NCI-H345 (cell line): Measurements from ENCODE around the gene HOXC12.

Experiments used
- DNase-seq: peaks from one replicate; lab custom pipeline; 2025; lab: John Stamatoyannopoulos, UW

Gene HOXC12

GRCh38 chr12:53956251-53956887 is 1.7 kb downstream of the HOXC12 start:
- DNase-seq: no peak

GRCh38 chr12:53956914-53957536 is 2.3 kb downstream of the HOXC12 start:
- no peak for DNase-seq

- no peak for DNase-seq
These were observed 3.4 kb downstream of the HOXC12 start for GRCh38 chr12:53958128-53958527.

DNA sequence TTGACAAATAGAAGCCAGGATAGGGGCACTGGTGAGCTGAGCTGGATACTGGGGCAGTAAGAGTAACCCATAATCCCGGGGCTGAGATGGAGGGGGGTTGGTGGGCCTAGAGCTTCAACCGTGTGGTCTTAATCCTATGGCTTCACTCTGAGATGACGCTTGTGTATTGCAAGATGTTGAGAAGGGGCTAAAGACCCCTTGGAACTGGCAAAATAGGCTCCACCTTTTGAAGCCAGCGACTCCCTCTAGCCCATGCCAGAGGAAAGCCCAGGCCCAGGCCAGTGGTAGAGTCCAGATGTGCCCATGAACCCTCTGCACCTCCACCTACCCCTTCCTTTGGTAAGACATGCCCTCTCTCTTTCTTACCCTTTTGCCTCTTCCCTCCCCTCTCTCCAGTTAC is 4.6 kb downstream of the HOXC12 start:
- no peak for DNase-seq

DNA sequence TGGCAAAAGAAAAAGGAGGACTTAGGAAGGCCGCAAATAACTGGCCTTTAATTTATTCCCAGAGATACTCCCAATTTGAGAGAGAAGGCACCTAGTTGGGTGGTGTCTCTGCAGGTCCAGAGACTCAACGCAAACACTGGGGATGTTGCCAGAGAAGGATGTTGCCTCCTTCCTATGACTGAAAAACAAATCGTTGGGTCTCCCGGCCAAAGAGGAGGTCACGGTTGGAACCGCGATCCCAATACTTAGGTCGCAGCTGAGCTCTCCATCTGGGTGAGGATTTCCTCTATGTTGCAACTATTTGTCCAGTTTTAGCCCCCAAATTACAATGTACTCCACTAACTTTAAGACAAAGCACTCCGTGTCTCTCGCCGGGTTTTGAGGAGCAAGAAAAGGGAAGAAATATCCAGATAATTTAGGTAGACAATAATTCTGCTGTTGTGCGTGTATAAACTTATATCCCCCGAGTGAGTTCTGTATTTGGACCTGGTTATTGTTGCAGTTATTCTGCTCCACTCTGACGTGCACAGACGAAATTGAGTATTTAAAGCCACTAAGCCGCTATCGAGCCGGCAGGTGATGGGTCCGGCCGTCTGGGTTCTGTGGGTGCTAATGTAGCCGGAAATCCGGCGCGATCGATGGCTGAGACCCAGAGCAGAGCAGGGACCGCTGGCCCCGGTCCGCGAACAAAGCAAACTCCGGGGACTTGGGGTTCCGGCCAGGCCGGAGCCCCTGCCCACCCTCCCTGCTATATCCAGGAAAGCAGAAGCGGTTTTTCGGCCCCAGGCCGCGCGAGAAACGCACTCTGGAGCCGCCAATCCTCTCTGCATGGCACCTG is 5.7 kb downstream of the HOXC12 start:
- DNase-seq: no peak

DNA sequence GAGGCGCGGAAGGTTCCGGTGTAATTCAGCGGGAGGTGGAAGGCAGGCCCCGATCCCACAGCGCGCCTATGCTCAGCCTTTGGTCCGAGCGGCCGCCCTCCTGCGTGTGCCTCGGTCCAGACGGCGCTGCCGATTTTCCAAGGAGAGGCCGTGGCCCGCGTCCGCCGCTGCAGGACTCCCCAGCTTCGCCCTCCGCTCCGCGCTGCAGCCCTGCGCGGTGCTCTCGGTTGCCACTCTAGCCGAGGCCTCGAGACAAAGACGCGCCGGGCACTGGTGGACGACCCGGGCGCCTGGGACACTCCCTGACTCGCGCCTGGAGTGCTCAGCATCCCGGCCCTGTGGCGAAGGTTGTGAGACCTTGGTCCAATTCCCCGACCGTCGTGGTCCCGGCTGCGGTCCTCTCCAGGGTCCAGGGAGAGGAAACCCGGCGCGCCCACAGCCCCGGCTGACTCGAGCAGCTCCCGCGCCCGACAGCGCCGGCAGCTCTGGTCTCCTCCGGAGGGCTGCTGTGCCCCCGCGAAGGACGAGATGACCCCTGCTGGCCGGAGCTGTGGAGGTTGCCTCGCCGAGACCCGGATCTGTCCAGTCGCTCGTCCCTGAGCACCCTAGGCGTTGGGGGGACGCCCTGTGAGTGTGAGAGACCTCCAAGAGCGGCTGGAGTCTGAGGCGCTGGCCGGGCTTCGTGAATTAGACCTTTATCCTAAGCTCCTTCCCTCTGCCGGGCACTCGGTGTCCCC is 6.5 kb downstream of the HOXC12 start:
- no peak for DNase-seq

DNA sequence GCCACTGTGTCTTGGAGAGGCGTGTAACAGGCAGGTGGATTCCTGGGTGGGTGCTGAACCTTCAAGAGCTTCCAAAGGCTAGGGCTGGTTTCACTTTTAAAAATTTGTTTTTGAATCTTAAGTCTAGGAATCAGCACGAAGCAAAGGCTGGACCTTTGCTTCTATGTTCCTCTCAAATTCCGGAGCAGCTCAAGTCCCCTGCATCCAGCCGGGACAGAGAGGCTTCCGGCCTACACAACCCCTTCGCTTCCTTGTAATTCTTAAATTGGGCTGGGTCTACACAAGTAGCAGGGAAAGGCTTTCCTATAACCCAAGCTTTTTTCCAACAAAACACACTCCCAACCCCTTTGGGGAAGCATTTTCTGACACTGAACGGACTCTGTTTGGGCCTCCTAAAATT is 8.3 kb downstream of the HOXC12 start:
- no peak for DNase-seq

DNA sequence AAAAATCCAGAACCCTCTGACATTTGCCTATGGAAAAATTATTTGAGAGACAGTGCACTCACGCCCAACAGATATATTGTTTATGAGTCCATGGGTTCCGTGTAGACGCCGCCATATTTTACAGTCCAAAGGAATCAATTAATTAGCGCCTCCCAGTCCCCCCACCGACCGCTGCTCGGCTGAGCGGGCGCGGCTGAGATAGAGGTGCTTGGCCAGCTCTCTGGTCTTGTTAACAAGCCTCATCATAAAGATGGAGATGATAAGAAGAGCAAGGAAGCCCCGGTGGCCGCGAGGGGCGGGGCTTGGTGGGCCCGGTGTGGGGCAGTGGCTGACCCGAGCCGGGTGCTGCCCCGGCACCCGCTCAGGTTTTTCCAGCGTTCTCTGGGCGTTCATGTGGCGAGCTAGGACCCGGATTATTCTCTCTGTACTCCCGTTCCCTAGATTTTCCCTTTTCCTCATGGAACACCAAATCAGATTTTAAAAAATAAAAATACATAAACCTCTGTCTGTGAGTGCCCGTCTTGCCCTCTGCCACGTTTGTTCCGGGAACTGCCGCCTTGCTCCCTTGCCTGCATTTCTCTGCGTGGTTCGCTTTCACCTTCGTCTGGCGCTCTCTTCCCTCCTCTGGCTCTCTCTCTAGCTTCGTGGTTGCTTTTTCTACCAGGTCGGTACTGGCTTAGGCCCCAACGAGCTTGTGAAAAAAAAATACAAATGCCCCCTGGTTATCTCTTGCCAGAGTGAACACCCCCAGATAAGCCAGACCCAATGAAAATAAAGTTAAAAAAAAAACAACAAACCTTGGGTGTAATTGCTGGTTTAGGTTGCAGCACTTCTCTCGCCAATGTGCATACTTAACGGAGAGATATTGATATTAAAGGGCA is 9.0 kb downstream of the HOXC12 start:
- no peak for DNase-seq

DNA sequence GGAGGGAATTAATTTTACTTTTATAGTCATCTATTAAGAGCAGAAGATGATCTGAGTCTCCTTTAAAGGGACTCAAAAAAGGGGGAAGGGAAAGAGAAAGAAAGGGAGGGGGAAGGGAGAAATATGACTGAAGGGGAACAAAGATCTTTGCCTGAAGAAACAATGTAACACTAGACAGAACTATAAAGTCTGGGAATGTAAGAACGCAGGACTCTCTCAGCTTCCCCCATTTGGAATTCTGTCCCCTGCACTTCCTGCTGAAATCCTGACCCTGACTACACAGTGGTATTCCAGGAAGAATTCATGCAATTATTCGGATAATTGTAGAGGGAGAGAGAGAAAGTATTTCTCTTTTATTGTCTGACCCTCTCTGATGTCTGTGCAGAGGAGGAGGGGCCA is 9.6 kb downstream of the HOXC12 start:
- DNase-seq: no peak

DNA sequence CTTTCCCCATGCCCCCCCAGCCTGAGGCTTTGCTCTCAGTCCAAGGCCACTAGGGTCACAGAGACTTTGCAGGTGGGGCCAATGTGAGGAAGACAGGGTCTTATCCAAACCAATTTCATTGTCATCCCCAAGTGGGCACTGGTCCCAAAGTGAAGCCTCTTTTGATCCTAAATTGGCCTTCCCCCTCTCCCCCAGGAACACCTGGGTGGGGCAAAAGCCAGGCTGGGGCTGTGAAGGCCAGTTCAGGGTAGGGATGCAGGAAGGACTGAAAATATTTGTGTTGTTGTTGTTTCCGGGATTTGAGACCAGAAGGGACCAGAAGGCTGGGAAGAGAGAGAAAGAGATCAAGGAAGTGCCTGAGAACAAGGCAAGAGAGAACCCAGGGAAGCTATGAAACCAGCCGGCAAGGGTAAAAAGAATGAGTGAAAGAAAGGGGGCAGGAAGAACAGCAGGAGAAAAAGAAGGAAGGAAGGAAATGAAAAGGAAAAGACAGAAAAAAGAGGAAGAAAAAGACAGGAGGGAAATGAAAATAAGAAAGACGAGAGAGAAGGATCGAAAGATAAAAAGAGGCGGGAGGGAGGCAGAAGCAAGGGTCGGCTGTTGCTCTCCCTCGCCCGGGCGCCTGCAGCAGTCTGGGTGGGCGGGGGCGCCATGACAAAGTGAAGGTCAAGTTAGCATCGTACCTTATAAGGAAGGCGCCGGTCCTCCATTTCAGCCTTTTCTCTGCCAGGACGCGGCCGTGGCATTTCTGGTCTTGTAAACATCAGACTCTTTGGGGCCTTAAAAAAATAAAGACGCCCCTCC is 10.8 kb downstream of the HOXC12 start:
- no peak for DNase-seq

DNA sequence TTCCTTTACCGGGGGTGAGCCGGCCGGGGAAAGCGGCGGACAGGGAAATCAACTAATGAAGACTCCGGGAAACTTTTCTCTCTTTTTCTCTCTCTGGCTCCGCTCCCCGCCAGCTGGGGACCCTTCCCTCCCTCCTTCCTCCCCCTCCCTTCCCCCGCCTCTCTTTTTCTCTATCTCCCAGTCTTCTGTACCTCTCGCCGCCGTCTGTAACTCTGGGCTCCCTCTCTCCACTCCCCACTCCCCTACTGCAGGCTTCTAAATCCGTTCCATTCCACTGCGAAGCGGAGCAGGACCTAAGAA is 11.3 kb downstream of the HOXC12 start:
- DNase-seq: no peak

- DNase-seq: no peak
These were observed 11.9 kb downstream of the HOXC12 start for GRCh38 chr12:53966385-53967133.

DNA sequence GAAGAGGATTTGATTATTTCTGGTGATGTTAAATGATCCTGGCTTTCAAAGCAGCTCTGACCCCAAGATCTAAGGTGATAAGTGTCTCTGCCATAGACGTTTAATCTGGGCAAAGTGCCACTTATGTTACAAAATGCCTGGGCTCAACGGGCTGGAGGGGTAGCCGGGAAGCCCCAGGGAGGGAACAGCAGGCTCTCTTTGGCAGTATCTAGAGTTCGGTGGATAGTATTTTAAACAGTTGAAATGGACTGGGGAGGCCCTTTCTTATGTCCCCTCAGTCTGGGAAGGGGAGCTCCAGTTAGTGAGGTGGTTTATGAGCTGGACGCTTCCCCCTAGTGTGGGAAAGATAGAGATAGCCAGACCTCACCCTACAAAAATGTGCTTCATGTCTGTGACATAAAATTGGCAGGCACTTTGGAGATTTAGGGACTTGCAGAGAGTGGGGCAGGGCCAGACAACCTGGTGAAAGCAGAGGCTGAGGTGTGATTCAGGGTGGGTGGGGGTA is 12.8 kb downstream of the HOXC12 start:
- DNase-seq: no peak

DNA sequence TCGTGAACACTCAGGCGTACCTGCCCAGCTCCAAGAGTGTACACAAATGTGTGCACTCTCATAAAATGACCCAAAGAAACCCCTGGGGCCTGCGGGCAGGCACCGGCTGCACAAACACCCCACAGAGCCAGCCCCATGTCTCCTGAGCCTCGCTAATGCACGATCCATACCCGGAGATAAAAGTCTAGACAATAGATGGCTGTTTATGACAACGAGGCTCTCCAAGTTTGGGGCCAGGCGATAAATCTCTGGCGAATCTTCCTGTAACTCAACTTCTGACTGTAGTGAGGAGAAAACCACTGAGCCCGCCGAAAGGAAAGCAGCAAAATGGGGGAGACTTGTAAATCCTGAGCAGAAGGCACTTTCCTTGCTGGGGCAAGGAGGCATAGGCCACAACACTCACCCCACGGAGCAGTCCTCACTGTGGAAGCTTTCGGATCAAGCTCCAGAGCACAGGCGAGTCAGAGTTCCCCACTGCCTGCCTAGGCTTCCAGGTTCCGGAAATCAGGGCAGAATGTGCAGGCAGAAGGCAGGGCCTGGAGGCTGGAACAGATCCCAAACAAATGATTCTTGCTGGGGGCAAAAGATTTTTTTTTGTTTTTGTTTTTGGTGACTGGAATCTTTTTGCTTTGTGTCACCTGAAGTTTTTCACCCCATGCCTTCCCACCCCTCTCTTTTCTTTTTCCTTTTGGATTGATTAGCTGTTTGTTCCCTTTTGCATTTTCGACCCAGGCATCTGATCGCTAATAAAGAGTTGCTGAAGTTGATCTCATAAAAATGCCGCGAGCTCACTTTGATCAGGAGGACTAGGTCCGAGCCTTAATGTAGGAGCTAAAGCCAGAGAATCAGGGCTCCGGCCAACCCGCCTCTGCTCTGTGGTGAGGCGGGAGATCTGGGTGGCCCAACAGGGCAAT is 13.8 kb downstream of the HOXC12 start:
- no peak for DNase-seq

- DNase-seq: no peak
These were observed 15.0 kb downstream of the HOXC12 start for GRCh38 chr12:53969588-53970259.

DNA sequence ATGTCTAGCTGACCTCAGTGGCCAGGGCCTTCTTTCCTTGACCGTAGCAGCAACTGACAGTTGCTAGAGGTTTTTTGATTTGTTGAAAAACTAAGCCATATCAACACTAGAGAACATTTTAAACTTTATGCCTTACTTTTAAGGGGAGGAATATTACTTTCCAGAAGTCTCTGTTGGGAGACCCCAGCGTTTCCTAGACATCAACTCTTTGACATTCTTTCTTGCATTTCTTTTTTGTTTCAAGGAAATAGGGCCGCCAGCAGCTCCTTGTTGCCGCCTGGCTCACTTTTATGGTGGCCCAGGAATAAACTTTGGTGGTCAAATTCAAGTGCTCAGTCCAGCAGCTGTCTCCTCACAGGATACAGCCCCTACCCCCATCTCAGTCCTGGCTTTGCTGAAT is 15.7 kb downstream of the HOXC12 start:
- no peak for DNase-seq

GRCh38 chr12:53971129-53971528 is 16.4 kb downstream of the HOXC12 start:
- DNase-seq: no peak

DNA sequence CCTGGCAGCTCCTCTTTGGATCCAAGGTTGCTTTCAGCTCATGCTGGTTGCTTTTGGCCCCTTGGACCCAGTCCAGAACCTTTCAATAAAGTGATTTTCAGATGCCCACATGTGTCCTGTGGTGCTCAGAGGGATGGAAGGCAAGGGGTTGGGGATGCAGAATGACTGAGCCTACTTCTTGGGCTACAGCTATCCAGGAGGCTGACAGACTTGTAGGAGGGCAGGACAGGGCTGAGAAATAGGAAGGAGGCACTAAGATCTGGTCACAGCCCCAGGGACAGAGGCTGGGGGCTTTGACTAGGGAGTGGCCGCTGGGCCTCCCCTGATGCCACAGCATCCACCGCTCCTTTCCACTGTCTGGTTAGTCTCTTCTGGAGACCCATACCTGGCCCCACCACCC is 17.0 kb downstream of the HOXC12 start:
- no peak for DNase-seq
